GM12878 (cell line): ENCODE data around the gene ZNF335. TPM values are rescaled to one million over a fixed set of nuclear protein-coding genes. Genes with fewer than 3 reads are reported as not detected.

ENCODE experiments used
- ATAC-seq: fragments of 200-7000 bp; cut with Tn5 transposase; 3 replicates; pipeline ENCODE4 v1.9.1; 2020; ENCODE audit warnings: mild to moderate bottlenecking, moderate library complexity
- BruUV-seq: library from RNA; stranded (reverse); fragments of 400-500 nt; replicated peaks from 2 replicates; lab custom pipeline; 2021; lab: Mats Ljungman, UMichigan
- CTCF ChIA-PET: fragments of 300-600 bp; sonication (Branson Sonifier 250); formaldehyde crosslinking; extraction: SDS; loops from one replicate; lab custom pipeline; 2021; ENCODE audit warnings: inconsistent platforms; lab: Yijun Ruan, JAX
- POLR2A ChIA-PET: fragments of 350-600 bp; formaldehyde crosslinking; extraction: SDS; loops from one replicate; lab custom pipeline; 2021; ENCODE audit warnings: inconsistent platforms; lab: Charles Lee
- RAD21 ChIA-PET: fragments of 300-600 bp; sonication (Branson Sonifier 250); formaldehyde crosslinking; loops from one replicate; lab custom pipeline; 2023; ENCODE audit warnings: antibody characterized with exemption; ENCODE audit not compliant: unreplicated experiment; lab: Charles Lee
- SMC1A ChIA-PET: fragments of 300-600 bp; sonication (Branson Sonifier 250); formaldehyde crosslinking; loops from one replicate; lab custom pipeline; 2023; ENCODE audit not compliant: unreplicated experiment, uncharacterized antibody; lab: Charles Lee
- DNase-seq: peaks from one replicate; pipeline ENCODE4 v3.0.0-alpha.2; 2011; ENCODE audit warnings: low read depth, low spot score
- FAIRE-seq: peaks from 3 replicates; lab custom pipeline; 2011; peaks lifted over from hg19 to GRCh38; lab: Jason Lieb, UNC
- H2AFZ ChIP-seq: 2 replicates; pipeline ENCODE4 v1.6.0; 2011; ENCODE audit warnings: low read depth, low read length, control low read depth; ENCODE audit not compliant: control insufficient read depth
- H3K27ac ChIP-seq: 2 replicates; pipeline ENCODE4 v1.5.1; 2011; ENCODE audit warnings: control low read depth; ENCODE audit not compliant: control insufficient read depth, insufficient read depth
- H3K27me3 ChIP-seq, 2 experiments: replicated peaks in 1 of 2; 2 replicates each; pipeline versions ENCODE4 v1.6.0 to v1.6.1; 2011; ENCODE audit warnings: low read length in 1 of 2; ENCODE audit not compliant: control insufficient read depth in 2 of 2, insufficient read depth in 2 of 2
- H3K36me3 ChIP-seq, 2 experiments: 2 replicates each; pipeline ENCODE4 v1.5.1; 2011; ENCODE audit warnings: low read length in 1 of 2; ENCODE audit not compliant: control insufficient read depth in 2 of 2, insufficient read depth in 2 of 2
- H3K4me1 ChIP-seq: 2 replicates; pipeline ENCODE4 v1.6.1; 2011; ENCODE audit warnings: mild to moderate bottlenecking, low read length, moderate library complexity, mixed read lengths; ENCODE audit not compliant: control insufficient read depth, insufficient read depth
- H3K4me2 ChIP-seq: 2 replicates; pipeline ENCODE4 v1.6.0; 2011; ENCODE audit warnings: control low read depth; ENCODE audit not compliant: control insufficient read depth, insufficient read depth
- H3K4me3 ChIP-seq: fragments of 200-600 bp; sonication (generic); 2 replicates; pipeline ENCODE4 v1.5.1; 2016
- H3K79me2 ChIP-seq: 2 replicates; pipeline ENCODE4 v1.6.0; 2011; ENCODE audit warnings: low read length; ENCODE audit not compliant: control insufficient read depth, insufficient read depth
- H3K9ac ChIP-seq: 2 replicates; pipeline ENCODE4 v1.8.0; 2011; ENCODE audit warnings: low read length, control low read depth, mixed read lengths; ENCODE audit not compliant: control insufficient read depth, insufficient read depth
- H3K9me3 ChIP-seq: replicated peaks from 3 replicates; pipeline ENCODE4 v1.5.1; 2011; ENCODE audit warnings: mild to moderate bottlenecking, low read length; ENCODE audit not compliant: control insufficient read depth, insufficient read depth
- H4K20me1 ChIP-seq: 2 replicates; pipeline ENCODE4 v1.6.0; 2011; ENCODE audit not compliant: control insufficient read depth, insufficient read depth
- BHLHE40 ChIP-seq, 2 experiments: fragments of 450-650 bp in 1 of 2; IDR thresholded peaks; 2 replicates each; pipeline ENCODE4 v1.6.1; 2011 to 2017; ENCODE audit warnings: low read depth in 2 of 2, borderline replicate concordance in 1 of 2, improper control_type of control experiment in 1 of 2, low read length in 1 of 2, mild to moderate bottlenecking in 1 of 2
- DPF2 ChIP-seq: fragments of 450-650 bp; IDR thresholded peaks from 2 replicates; pipeline ENCODE4 v1.6.1; 2017; ENCODE audit warnings: mild to moderate bottlenecking
- E2F8 ChIP-seq: fragments of 450-650 bp; IDR thresholded peaks from 2 replicates; pipeline ENCODE4 v1.6.1; 2018; ENCODE audit warnings: mild to moderate bottlenecking, low read depth, moderate library complexity; ENCODE audit not compliant: partially characterized antibody
- HDAC6 ChIP-seq: fragments of 200-600 bp; sonication (generic); IDR thresholded peaks from one replicate; pipeline ENCODE4 v1.8.0; 2017; ENCODE audit warnings: antibody characterized with exemption; ENCODE audit not compliant: unreplicated experiment
- HSF1 ChIP-seq: fragments of 150-350 bp; IDR thresholded peaks from 2 replicates; pipeline ENCODE4 v1.6.1; 2014; ENCODE audit warnings: mild to moderate bottlenecking, low read depth, low read length
- MAX ChIP-seq: IDR thresholded peaks from 2 replicates; pipeline ENCODE4 v1.6.1; 2012; ENCODE audit warnings: low read depth, low read length, improper control_type of control experiment
- RBBP5 ChIP-seq: fragments of 200-600 bp; sonication (generic); conservative IDR thresholded peaks from 2 replicates; pipeline ENCODE4 v1.6.1; 2016
- SUPT20H ChIP-seq: IDR thresholded peaks from 2 replicates; pipeline ENCODE4 v1.6.1; 2011; ENCODE audit warnings: low read depth, mild to moderate bottlenecking, low read length, moderate library complexity, borderline replicate concordance; ENCODE audit not compliant: control insufficient read depth
- SUZ12 ChIP-seq: fragments of 200-600 bp; sonication (generic); IDR thresholded peaks from one replicate; pipeline ENCODE4 v1.6.1; 2018; ENCODE audit warnings: antibody characterized with exemption, mild to moderate bottlenecking; ENCODE audit not compliant: unreplicated experiment
- TAF1 ChIP-seq: IDR thresholded peaks from 2 replicates; pipeline ENCODE4 v1.6.1; 2011; ENCODE audit warnings: mild to moderate bottlenecking, low read depth, low read length, borderline replicate concordance
- TBL1XR1 ChIP-seq: IDR thresholded peaks from 2 replicates; pipeline ENCODE4 v1.6.1; 2012; ENCODE audit warnings: low read depth, low read length, improper control_type of control experiment
- TCF12 ChIP-seq: IDR thresholded peaks from 2 replicates; pipeline ENCODE4 v1.6.1; 2011; ENCODE audit warnings: low read depth, mild to moderate bottlenecking, low read length
- ZBED1 ChIP-seq: IDR thresholded peaks from 2 replicates; pipeline ENCODE4 v1.6.1; 2016; ENCODE audit warnings: borderline replicate concordance
- ZNF217 ChIP-seq: fragments of 450-650 bp; IDR thresholded peaks from 2 replicates; pipeline ENCODE4 v1.6.1; 2017; ENCODE audit warnings: antibody characterized with exemption, mild to moderate bottlenecking
- WGBS: methylation state at CpG from one replicate; pipeline ENCODE4 v1.1.6; 2016; ENCODE audit warnings: low lambda C conversion rate; ENCODE audit not compliant: insufficient replicate concordance, insufficient coverage; ENCODE audit errors: missing lambda C conversion rate; 5-methylcytosine and 5-hydroxymethylcytosine counted together
- in situ Hi-C: fragments of 300-500 bp; cut with MboI; formaldehyde crosslinking; loops from 9 replicates; pipeline ENCODE4 v1.14.3; 2018; ENCODE audit warnings: mixed read lengths
- intact Hi-C: fragments of 100-400 bp; cut with micrococcal nuclease; formaldehyde crosslinking; loops from one replicate; pipeline ENCODE4 v1.14.2; 2022; ENCODE audit not compliant: unreplicated experiment
- polyA plus RNA-seq, 11 experiments: library from polyadenylated mRNA; depleted of rRNA in 4 of 11; unstranded in 6 of 11; stranded (reverse) in 5 of 11; fragments of >200 nt; fragmentation: Nextera tagmentation in 4 of 11; fragmentation: Illumina TruSeq in 1 of 11; extraction: Ambion mirVana in 4 of 11; extraction: Trizol in 1 of 11; gene quantifications; 1 replicate in 1 of 11; 2 replicates in 10 of 11; pipeline versions ENCODE4 v1.2.1 to v1.2.3, GENCODE V29; 2011 to 2016; ENCODE audit warnings: inconsistent platforms in 2 of 11, missing spikeins in 2 of 11, low read depth in 1 of 11
- total RNA-seq, 4 experiments: library from RNA; depleted of rRNA in 3 of 4; stranded (reverse); fragments of >200 nt in 3 of 4; fragmentation: Illumina TruSeq in 1 of 4; extraction: Trizol in 1 of 4; gene quantifications; 2 replicates each; pipeline versions ENCODE4 v1.2.1 to v1.2.3, GENCODE V29; 2013 to 2021
- TF ChIP-seq, protein P1 (sequence below): fragments of 450-650 bp; conservative IDR thresholded peaks from 2 replicates; pipeline ENCODE4 v1.6.1; 2017; ENCODE audit warnings: mild to moderate bottlenecking, moderate library complexity

ZNF335 gene
- total and polyA plus RNA-seq, 10 of the 15 experiments (the other 5 are each of a cell fraction or from before 2014, with no cell fraction given) = 0.74 to 30.1 (median 14.5) TPM

GRCh38 chr20:45981261-45981660 is 9.3 kb upstream of the ZNF335 start (continued):
- no peak for TF ChIP-seq E2F8
- no peak for TF ChIP-seq ZBED1
- no peak for TF ChIP-seq MAX
- TF ChIP-seq TCF12 = no peak

DNA sequence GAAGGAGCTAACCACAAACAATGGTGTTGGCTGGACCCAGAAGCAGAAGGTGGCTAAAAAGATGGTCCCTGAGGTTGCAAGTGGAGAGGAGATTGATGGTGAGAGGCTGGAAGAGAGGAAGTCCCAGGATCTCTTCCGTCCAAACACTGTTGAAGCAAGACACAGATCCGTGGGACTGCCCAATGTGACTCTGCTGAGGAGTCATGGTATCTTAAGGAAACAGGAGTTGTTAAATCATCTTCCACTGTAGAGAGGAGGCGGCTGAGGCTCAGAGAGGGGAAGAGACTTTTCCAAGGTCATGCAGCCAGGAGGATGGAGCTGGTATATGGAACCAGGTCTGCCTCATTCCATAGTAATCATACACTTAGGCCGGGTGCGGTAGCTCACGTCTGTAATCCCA is 4.1 kb upstream of the ZNF335 start:
- ATAC-seq = no peak
- intact Hi-C loops (no loop called here), in situ Hi-C loops (no loop called here)
- Histone ChIP-seq H4K20me1 (no peaks in the 10 kb centered on the region), H2AFZ (no peak overlapping the region), H3K79me2 (peaks cover 5% of the 10 kb centered on the region), H3K4me2 (no peak overlapping the region), H3K9me3 (no peaks in the 10 kb centered on the region), H3K4me3 (no peak overlapping the region), H3K36me3 (no peaks in the 10 kb centered on the region), H3K27ac (no peak overlapping the region), H3K9ac (no peak overlapping the region), H3K4me1 (peaks cover 5% of the 10 kb centered on the region), H3K27me3 (no peaks in the 10 kb centered on the region; a peak in 1 of 4 replicates)
- ChIA-PET SMC1A (interaction anchor here (4.1 kb wide), 1 partner anchor 12 kb away, joined by 14 read pairs; no protein-coding TSS in a partner anchor), RAD21 (no interaction called here), POLR2A (no interaction called here), CTCF (interaction anchor here (0.7 to 12.1 kb wide), 4 partner anchors 12 to 163 kb away, joined by 3 to 151 read pairs (median 4); partner anchors contain the start of gene UBE2C)
- no peak for FAIRE-seq
- BruUV-seq = no TSS peak
- no peak for DNase-seq
- 84% methylated on average over 6 of the region's 6 CpGs for WGBS
- no peak for TF ChIP-seq SUPT20H
- TF ChIP-seq, protein P1, sequence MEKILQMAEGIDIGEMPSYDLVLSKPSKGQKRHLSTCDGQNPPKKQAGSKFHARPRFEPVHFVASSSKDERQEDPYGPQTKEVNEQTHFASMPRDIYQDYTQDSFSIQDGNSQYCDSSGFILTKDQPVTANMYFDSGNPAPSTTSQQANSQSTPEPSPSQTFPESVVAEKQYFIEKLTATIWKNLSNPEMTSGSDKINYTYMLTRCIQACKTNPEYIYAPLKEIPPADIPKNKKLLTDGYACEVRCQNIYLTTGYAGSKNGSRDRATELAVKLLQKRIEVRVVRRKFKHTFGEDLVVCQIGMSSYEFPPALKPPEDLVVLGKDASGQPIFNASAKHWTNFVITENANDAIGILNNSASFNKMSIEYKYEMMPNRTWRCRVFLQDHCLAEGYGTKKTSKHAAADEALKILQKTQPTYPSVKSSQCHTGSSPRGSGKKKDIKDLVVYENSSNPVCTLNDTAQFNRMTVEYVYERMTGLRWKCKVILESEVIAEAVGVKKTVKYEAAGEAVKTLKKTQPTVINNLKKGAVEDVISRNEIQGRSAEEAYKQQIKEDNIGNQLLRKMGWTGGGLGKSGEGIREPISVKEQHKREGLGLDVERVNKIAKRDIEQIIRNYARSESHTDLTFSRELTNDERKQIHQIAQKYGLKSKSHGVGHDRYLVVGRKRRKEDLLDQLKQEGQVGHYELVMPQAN = no peak
- TF ChIP-seq BHLHE40 (IDR thresholded peaks at IDR 0.05; ENCODE audit: borderline replicate concordance in 1 of 2, low read depth in 2 of 2, low read length in 1 of 2) = no peak
- no peak for TF ChIP-seq ZNF217
- no peak for TF ChIP-seq RBBP5
- no peak for TF ChIP-seq HDAC6
- TF ChIP-seq TBL1XR1 = no peak
- no peak for TF ChIP-seq DPF2
- no peak for TF ChIP-seq MAX
- TF ChIP-seq SUZ12 = no peak
- TF ChIP-seq HSF1 = no peak
- TF ChIP-seq TAF1 = no peak
